GM18517 (cell line): ENCODE results near the gene MARK3.

ENCODE experiments used
- ATAC-seq: cut with Tn5 transposase; IDR thresholded peaks from one replicate; pipeline ENCODE4 v1.9.1; 2021; ENCODE audit warnings: mild to moderate bottlenecking, moderate library complexity; ENCODE audit not compliant: unreplicated experiment

Gene MARK3

DNA sequence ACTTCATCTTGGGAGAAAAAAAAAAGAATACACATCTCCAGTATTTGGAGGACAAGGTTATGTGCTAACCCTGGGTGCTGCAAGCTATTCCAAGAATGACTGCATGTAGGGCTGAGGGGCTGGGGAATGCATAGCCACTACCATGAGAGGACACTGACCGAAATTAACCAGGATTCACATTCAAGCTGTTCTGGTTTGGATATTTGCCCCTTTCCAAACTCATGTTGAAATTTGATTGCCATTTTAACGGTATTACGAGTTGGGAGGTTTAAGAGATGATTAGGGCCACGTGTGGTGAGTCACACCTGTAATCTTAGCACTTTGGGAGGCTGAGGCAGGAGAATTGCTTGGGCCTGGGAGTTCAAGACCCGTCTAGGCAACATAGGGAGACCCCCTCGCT is 18.5 kb upstream of the MARK3 start:
- ATAC-seq: no peak

DNA sequence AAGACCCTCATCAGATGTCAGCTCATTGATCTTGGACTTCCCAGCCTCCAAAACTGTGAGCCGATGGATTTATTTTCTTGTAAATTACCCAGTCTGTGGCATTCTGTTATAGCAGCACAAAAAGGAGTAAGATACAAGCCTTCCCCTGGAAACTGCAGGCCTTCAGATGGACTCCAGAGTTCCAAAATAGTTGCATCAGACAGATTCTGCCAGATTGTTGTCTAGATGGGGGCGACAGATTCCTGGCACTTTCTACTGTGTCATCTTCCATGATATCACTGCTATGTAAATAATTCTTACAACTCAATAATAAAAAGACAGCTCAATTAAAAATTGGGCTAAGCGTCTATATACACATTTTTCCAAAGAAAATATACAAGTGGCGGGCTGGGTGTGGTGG is 17.2 kb upstream of the MARK3 start:
- no peak for ATAC-seq

DNA sequence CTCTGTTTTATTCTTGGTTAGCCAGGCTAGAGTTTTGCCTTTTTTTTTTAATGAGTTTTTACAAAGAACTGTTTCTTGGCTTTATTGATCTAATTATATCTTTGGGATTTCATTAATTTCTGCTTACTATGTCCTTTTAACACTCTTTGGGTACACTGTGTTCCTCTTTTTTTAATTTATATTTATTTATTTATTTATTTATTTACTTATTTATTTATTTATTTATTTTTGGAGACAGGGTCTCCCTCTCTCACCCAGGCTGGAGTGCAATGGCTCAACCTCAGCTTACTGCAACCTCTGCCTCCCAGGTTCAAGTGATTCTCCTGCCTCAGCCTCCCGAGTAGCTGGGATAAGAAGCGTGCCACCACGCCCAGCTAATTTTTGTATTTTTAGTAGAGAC is 15.1 kb upstream of the MARK3 start:
- ATAC-seq: no peak

DNA sequence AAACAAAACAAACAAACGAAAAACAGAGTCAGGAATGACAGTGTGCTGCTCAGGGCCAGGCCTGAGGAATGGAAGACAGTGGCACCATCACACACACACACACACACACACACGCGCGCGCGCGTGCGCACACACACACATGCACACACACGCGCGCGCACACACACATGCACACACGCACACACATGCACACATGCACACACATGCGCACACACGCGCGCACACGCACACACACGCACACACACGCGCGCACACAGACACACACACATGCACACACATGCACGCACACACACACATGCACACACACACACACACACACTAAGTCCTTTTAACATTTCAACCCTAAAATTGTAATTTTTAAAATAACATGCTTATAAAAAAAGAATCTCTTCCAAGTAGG is 13.2 kb upstream of the MARK3 start:
- ATAC-seq: no peak

DNA sequence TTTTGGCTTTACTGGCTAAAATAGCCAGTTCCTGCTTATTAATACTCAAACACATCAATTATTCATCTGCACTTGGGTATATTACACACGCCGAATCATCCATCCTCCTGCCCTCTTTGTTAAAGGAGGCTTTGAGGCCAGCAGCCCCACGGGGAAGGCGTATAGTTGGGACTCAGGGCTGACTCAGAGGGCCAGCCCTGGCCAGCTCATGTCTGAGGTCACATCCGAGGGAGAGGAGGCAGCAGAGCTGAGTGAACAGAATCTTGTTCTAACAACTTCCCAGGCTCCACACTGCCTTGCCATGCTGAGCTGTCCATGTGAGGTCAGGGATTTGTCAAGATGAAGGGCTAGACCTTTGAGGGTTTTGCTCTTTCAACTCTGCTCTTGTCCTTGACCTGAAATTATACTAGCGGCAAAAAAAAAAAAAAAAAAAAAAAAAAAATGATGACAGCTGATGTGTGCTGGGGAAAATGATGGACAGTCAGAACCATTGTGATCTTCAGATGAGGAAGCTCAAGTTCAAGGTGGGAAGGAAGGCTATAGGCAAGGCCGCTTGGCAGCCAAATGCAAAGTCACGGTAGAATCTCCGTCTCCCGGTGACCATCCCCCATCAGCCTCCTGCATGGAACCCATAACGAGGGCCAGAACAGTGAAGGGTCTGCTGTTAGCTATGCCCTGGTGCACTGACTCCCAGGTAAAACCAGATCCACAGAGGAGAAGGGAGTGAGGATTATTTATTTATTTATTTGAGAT is 12.5 kb upstream of the MARK3 start:
- ATAC-seq: no peak

DNA sequence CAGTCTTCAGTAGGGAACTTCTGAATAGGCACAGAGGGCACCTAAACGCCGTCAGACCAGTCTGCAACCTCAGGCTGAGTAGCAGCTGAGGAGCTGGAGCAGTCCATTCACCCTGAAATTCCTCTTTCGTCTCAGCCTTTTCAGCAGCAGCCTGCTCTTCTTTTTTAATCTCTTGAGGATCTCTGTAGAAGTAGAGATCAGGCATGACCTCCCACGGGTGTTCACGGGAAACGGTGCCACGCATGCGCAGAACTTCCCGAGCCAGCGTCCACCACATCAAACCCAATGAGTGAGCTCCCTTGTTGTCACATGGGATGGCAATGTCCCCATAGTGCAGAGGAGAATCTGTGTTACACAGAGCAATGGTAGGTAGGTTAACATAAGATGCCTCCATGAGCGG is 11.1 kb upstream of the MARK3 start:
- no peak for ATAC-seq

DNA sequence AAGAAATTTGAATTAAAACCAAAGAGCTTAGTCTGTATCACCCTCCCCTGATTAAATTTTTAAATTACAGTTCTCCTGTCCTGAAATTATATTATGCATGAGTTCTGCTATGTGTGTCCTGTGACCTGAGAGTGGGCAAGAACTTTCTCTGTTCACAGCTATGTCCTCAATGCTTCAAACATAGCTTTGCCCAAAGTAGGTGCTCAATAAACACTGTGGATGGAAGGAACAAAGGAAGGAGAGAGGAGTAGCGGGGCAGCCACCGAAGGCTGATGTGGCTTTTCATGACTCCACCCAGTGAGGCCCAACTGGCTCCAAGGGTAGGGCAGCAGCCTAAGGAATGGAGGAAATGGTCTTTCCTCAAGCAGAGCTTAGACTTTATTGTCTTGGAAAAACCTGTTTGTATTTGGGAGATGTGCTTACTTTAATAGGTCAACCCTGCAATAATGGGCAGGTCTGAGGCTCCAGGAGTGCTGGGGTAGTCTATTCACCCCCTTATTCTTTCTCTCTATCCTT is 7.6 kb upstream of the MARK3 start:
- ATAC-seq: no peak

DNA sequence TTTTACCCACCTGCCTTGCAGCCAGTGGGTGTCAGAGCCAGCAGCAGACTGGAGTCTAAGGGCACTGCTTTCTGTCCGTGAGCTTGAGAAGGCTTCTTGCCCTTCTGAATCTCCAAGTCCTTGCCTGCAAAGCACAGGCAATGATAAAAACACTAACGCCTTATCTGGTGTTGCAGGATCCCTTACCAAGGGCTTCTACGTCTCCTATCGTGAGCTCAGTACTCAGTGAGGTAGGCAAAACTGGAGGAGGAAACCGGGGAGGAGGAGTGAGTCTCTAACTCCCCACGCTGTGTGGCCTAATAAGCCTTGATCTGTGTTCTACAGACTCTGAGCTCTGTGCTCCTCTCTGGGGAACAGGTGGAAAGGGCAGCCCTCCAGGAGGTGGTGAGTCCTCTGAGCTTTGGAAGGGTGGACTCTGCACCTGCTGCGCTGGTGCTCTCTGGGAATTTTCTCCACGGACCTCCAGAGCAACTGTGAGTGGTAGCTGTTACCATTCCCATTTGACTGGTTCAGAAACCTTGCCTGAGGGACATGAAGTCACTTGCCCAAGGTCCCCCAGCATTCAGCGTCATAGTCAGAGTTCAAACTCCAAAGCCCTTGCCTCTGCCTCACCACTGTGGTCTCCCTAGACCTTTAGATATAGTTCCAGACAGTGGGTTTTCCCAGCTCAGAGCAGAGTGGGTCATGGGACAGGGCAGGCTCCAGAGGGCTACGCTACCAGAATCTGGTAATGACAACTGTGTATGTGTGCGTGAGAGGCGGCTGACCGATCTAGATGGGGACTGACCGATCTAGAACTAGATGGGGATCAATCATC is 7.0 kb upstream of the MARK3 start:
- no peak for ATAC-seq

DNA sequence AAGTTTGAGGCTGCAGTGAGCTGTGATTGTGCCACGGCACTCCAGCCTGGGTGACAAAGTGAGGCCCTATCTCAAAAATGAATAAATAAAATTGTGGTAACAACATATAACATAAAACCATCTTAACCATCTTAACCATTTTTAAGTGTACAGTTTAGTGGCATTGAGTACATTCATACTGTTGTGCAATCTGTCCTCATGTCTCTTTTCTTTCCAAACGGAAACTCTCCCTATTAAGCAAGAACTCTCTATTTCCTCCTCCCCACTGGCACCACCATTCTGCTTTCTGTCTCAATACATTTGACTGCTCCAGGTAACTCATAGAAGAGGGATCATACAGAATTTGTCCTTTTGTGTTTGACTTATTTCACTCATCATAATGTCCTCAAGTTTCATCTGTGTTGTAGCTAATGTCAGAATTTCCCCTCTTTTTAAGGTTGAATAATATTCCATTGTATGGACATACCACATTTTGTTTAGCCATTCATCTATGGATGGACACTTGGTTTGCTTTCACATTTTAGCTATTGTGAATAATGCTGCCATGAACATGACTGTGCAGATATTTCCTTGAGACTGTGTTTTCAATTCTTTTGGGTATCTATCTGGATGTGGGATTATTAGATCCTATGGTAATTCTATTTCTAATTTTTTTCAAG is 4.4 kb upstream of the MARK3 start:
- ATAC-seq: no peak

DNA sequence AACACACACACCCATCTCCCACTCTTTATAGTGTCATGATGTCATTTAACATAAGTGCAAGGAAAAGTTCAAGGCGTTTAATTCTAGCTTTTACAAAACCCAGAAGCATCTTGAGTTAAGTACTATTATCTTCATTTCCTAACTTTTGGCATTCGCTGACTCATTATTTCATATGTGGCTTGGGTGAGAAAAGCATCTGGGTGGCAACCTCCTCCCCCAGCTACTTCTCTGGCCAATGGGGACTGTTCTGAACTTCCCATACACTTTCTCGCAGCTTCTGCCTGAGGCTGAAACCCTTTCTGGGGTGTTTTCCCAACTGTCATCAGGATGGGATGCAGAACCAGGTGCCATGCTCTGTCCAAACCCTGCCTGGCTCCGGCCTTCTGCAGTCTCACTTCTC is 2.8 kb upstream of the MARK3 start:
- ATAC-seq: no peak

DNA sequence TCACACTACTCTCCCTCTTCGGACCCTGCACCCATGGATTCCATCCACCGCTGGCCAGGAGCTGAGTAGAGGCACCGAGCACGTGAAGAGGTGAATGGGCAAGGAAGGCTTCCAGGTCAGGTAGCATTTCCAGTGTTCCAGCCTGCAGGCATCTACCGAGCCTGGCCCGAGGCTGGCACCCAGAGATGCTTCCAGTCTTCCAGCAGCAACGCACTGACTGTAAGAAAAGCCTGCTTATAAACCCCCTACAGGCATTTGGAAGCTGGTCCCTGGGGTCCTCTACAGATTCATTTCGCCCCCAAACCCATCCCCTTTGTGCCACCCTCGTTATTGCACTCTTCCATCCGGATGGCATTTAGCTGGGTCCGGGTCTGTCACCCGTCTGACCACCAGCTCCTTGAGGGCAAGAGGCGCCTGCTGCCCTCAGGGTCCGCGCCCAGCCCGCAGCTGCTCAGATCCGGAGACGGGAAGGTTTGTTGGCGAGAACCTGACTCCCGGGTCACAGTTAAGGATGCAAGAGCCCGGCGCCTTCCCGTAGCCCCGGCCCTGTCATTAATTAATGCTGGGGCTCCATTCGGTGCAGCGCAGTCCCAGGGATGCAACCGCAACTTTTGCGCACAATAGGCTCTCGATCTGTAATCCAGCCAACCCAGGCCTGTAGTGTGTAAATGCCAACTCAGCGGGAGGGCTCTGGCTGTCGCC is 614 bp upstream of the MARK3 start:
- peak; percentile 11 for ATAC-seq

DNA sequence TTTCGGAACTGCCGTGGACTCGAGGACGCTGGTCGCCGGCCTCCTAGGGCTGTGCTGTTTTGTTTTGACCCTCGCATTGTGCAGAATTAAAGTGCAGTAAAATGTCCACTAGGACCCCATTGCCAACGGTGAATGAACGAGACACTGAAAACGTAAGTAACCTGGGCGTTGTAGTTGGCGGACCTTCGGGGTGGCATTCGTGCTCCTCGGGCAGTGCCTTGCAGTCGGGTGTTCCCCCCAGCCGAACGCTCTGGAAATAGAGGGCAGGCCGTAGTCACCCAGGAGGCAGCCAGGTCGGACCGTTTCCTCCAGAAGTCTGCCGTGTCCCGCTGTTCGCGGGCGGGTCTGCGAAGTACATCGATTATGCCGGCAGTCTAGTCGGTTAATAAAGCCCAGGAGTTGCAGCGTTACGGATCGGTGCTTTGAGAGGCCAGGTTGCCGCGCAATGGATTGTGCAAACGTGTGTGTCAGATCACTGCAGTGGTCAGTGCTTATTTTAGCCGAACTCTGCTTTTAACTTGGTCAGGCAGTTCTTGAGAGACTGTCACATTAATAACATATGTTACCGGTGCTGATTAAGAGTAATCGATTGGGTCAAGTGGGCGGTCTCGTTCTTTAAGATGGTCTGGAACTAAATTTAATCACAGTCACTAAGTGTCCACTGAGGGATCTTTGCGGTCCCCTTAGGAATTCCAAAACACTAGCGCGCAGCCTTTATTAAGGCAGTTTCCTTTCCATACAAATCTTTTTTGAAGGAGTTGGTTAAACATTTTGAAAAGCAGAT is 906 bp downstream of the MARK3 start:
- no peak for ATAC-seq

DNA sequence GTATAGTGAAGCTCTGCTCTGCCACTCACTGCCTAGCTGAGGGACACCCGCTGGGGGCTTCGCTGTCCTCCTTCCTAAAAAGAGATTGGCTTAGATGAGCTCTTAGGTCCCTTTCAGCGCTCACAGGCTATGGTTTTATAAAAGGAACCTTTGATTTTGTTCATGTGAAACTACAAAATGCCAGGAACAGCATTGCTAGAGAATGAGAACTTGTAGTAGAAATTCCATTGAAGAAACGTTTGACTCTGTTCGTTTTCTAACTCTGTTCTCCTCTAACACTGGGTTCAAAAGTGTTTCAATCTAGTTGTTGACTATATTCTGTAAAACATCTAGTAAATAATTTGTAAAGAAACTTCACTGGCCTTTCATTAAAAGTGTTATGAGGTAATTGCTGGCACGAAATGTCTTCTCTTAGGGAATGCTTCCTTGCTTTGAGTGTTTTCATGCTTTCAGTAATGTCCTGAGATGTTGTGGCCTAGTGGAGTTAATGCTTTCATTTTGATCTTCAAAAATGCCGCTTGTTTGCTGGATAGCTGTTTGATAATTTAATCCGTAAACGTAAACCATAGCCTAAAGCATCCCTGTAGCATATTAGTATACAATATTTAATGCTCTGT is 1.6 kb downstream of the MARK3 start:
- ATAC-seq: no peak

DNA sequence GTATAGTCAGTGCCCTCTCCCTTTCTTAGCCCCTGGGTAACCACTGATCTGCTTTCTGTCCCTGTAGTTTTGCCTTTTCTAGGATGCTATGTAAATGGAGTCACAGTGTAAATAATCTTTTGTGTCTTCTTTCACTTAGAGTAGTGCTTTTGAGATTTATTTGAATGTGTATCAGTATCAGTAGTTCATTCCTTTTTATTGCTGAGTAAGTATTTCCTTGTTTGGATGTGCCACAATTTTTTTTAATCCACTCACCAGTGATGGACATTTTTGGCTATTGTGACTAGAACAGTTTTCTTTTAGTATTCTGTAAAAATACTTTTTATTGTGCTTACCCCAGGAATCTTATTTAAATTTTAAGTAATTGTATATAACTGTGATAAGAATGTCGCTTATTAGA is 3.4 kb downstream of the MARK3 start:
- ATAC-seq: no peak

DNA sequence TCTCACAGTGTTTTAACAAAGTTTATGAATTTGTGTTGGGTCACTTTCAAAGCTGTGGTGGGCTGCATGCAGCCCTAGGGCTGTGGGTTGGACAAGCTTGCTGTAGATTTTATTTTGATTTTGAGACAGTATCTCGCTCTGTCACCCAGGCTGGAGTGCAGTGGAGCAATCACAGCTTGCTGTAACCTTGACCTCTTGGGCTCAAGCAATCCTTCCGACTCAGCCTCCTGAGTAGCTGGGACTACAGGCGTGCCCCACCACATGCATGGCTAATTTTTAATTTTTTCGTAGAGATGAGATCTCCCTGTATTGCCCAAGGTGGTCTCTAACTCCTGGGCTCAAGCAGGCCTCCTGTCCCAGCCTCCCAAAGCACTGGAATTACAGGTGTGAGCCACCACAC is 5.4 kb downstream of the MARK3 start:
- no peak for ATAC-seq

DNA sequence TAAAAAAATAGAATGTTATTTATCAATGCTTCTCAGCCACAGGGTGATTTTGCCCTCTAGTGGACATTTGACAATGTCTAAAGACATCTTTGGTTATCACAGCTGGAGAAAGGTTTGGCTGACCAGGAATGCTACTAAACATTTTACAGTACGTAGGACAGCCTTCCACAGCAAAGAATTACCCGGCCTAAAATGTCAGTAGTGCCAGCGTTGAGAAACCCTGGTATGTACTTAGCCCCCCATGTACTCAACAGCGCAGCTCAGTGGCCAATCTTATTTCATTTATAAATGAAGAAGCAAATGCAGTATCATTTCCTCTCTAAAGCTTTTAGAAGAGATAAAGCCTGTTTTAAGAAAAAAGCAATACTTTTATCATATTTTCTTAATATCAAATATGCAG is 5.8 kb downstream of the MARK3 start:
- no peak for ATAC-seq

DNA sequence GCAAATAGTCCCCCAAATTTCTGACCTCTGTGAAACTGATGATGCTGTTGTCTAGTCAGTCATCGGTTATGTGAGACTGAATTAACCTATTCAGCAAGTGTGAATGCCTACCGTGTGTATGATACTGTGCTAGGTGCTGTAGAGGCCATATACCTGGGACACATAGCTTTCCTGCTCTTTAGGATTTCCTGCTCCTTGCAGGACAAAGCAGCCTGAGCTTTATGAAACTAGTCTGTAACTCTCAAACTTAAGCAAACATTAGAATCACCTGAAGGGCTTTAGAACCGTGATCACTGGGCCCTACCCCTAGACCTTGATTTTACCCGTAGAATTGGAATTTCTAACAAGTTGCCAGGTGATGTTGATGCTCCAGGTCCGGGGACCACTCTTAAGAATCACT is 6.9 kb downstream of the MARK3 start:
- no peak for ATAC-seq

DNA sequence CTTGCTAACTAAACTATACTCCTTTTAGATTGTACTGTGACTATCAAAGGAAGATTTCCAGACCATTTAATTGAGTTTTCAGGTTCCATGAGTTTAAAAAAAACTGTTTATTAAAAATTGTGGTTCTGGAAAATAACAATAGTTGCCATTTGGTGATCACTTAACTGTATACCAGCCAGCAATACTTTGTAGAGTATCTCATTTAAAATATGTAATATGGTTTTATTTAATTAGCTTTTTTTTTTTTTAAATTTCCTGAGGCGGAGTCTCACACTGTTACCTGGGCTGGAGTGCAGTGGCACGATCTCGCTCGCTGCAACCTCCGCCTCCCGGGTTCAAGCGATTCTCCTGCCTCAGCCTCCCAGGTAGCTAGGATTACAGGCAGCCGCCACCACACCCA is 7.4 kb downstream of the MARK3 start:
- ATAC-seq: no peak

DNA sequence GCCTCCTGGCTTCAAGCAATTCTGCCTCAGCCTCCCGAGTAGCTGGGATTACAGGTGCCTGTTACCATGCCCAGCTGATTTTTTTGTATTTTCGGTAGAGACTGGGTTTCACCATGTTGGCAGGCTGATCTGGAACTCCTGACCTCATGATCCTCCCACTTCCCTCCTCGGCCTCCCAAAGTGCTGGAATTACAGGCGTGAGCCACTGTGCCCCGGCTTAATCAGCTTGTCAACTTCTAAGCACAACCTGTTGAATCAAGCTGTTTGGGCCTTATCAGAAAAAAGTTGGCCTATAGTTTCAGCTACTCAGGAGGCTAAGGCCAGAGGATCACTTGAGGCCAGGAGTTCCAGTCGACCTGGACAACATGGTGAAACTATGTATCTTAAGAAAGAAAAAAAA is 7.9 kb downstream of the MARK3 start:
- no peak for ATAC-seq
